Measurements from ENCODE around the gene SSBP2. TPM values are rescaled to one million over a fixed set of nuclear protein-coding genes. Genes with fewer than 3 reads are reported as not detected.

The SSBP2 gene
- total RNA-seq, 4 donors from 2014 or later, result 45.3 to 83.1 (median 61.7) TPM

DNA sequence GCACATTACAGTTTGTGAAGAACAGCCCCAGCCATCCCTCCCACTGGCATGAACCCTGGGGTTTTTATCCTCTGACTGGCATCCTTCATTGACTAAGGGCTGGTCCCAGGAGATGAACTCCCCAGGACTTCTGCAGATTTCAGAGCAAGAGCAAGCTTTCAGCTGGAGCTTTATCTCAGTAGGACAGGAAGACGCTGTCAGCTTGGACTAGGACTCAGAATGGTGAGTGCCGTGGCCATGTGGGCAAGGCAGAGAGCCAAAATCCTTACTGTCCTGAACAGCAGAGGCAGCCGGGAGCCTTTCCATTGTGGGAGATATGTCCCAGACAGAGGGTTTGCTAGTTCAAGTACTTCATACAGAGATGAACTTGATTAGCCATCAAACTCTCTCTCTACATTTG, 353.7 kb downstream of the SSBP2 start:
- 0 to 2% methylated on average over 3 of the region's 3 CpGs for WGBS, 2 donors
- TF ChIP-seq POLR2A (IDR thresholded peaks at IDR 0.05), result no peak
- TF ChIP-seq, protein P1, sequence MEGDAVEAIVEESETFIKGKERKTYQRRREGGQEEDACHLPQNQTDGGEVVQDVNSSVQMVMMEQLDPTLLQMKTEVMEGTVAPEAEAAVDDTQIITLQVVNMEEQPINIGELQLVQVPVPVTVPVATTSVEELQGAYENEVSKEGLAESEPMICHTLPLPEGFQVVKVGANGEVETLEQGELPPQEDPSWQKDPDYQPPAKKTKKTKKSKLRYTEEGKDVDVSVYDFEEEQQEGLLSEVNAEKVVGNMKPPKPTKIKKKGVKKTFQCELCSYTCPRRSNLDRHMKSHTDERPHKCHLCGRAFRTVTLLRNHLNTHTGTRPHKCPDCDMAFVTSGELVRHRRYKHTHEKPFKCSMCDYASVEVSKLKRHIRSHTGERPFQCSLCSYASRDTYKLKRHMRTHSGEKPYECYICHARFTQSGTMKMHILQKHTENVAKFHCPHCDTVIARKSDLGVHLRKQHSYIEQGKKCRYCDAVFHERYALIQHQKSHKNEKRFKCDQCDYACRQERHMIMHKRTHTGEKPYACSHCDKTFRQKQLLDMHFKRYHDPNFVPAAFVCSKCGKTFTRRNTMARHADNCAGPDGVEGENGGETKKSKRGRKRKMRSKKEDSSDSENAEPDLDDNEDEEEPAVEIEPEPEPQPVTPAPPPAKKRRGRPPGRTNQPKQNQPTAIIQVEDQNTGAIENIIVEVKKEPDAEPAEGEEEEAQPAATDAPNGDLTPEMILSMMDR (IDR thresholded peaks at IDR 0.05), result no peak
- H3K4me3 ChIP-seq (ENCODE audit: low read depth, poor library complexity, severe bottlenecking), result no peak overlapping the region
- no peak for DNase-seq (ENCODE audit: low spot score in 2 of 2)
- intact Hi-C loops (cut with DNase I; ENCODE audit: low total_unique reads), result no loop called here

DNA sequence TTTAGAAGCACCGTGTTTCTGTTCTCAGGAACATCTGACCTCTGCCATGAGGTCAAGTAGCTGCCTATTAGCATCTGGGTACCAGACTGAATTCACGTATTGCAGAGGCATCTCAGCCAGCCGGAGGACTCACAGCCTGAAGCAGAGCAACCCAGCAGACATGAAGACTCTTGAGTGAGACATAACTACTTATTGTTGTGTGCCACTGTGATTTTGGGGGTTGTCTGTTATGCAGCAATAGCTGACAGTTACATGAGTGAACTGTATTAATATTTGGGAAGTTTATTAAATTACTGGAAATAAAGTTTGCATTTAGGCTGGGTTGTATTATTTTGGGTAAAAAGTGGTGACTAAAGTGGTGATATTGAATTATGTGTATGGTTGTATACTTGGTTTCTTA, 355.6 kb downstream of the SSBP2 start:
- DNase-seq (ENCODE audit: low spot score in 2 of 2), result no peak
- no peak for TF ChIP-seq POLR2A (IDR thresholded peaks at IDR 0.05)
- TF ChIP-seq, protein P1 (IDR thresholded peaks at IDR 0.05), result no peak
- 55 to 70% methylated on average over 3 of the region's 3 CpGs for WGBS, 2 donors
- intact Hi-C loops (cut with DNase I; ENCODE audit: low total_unique reads), result no loop called here
- no peak overlapping the region for H3K4me3 ChIP-seq (ENCODE audit: low read depth, poor library complexity, severe bottlenecking)

DNA sequence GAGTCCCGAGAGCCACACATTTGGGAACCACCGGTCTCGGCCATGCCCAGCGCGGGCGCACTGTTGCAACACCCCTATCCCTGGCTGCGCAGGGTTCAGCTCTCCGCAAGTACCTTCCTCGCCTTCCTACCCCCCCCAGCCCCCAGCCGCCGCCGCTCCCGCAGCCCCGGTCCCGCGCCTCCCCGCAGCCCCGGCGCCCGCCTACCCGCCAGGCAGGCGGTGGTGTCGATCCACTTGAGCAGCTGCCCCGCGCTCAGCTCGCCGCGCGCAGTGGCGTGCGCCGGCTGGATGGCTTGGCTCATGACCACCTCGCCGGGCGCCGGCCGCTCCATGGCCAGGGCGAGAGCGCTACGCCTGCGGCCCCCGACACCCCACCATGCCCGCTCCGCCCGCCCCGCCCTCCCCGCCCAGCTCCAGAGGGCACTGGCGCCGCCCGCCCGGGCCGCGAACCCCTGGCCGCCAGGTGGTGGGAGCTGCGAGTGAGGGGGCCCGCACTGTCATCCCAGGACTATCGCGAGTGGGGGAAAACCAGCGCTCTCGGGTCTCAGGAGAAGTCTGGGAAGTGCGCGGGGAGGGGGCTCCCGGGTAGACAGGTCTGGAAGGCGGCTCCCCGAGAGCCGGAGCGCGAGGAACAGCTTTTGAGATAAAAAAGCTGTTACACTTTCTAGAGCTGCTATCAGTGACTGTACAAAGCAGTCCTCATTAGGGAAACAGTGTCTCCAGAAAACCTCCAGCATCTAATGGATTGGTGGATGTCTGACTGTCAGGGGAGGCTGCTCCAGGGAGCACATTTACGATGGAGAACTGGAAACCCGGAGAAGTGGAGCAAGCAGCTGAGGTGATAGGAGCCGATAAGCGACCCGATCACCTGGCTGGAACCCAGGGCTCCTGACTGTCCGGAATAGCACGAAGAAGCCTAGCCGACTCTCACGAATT, 356.8 kb downstream of the SSBP2 start, which contains the start of gene ACOT12:
Gene ACOT12, minus strand, starts transcription at position 352 of the 936 bp plus-strand sequence. Its CDS starts 20 bp downstream, at position 332.
- H3K4me3 ChIP-seq (ENCODE audit: low read depth, poor library complexity, severe bottlenecking), result no peak within 1 kb of the TSS
- WGBS, 2 donors, result 5 to 13% methylated on average over 35 to 41 of the region's 77 CpGs
- TF ChIP-seq, protein P1 (IDR thresholded peaks at IDR 0.05), result no peak
- no peak for TF ChIP-seq POLR2A (IDR thresholded peaks at IDR 0.05)

DNA sequence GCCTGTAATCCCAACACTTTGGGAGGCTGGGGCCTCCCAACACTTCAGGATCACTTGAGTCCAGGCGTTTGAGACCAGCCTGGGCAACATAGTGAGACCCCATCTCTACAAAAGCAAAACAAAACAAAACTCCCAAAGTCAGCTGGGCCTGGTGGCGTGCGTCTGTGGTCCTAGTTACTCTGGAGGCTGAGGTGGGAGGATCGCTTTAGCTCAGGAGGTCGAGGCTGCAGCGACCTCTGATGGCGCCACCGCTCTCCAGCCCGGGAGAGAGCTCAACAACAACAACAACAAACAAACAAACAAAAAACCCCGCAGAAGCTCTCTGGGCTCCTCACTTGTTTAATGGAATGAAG, 357.5 kb downstream of the SSBP2 start:
- no peak for DNase-seq (ENCODE audit: low spot score in 2 of 2)
- intact Hi-C loops (cut with DNase I; ENCODE audit: low total_unique reads), result no loop called here
- TF ChIP-seq, protein P1 (IDR thresholded peaks at IDR 0.05), result no peak
- TF ChIP-seq POLR2A (IDR thresholded peaks at IDR 0.05), result no peak
- 27 to 32% methylated on average over 10 of the region's 10 CpGs for WGBS, 2 donors
- no peak overlapping the region for H3K4me3 ChIP-seq (ENCODE audit: low read depth, poor library complexity, severe bottlenecking)

More for the DNA sequence above, 356.8 kb downstream of the SSBP2 start, which contains the start of gene ACOT12:
- no peak for DNase-seq (ENCODE audit: low spot score in 2 of 2)
- intact Hi-C loops (cut with DNase I; ENCODE audit: low total_unique reads), result no loop called here

DNA sequence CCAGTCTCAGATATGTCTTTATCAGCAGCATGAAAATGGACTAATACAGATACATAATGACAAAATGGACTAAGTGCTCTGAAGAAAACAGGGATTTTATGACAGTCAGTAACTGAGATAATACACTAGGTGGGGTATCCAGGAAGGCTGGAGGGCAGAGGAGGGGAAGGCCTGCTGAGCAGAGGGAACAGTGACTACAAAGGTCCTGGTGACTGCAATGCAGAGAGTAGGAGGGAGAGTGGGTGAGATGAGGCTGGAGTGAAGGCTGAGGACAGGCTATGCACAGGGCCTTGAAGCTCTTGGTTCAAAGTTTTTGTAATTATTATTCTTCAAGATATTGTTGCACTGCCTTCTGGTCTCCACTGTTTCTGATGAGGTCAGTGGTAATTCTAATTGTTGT, 361.9 kb downstream of the SSBP2 start:
- DNase-seq (ENCODE audit: low spot score in 2 of 2), result no peak
- no peak overlapping the region for H3K4me3 ChIP-seq (ENCODE audit: low read depth, poor library complexity, severe bottlenecking)
- intact Hi-C loops (cut with DNase I; ENCODE audit: low total_unique reads), result no loop called here
- TF ChIP-seq, protein P1 (IDR thresholded peaks at IDR 0.05), result no peak
- TF ChIP-seq POLR2A (IDR thresholded peaks at IDR 0.05), result no peak
